AG04450 (cell line): ENCODE data around the gene HOXA3. TPM values are rescaled to one million over a fixed set of nuclear protein-coding genes. Genes with fewer than 3 reads are reported as not detected.

Experiments
- CTCF ChIA-PET: fragments of 300-600, 350-600 bp; formaldehyde crosslinking; extraction: SDS; loops from one replicate; lab custom pipeline; 2022; ENCODE audit warnings: antibody characterized with exemption, inconsistent platforms; lab: Charles Lee
- POLR2A ChIA-PET: fragments of 350-600 bp; formaldehyde crosslinking; extraction: SDS; loops from one replicate; lab custom pipeline; 2021; ENCODE audit warnings: antibody characterized with exemption, inconsistent platforms; lab: Yijun Ruan, JAX
- DNase-seq: peaks from one replicate; pipeline ENCODE4 v3.0.0-alpha.2; 2011; ENCODE audit warnings: low read depth, low spot score
- H3K27ac ChIP-seq: one replicate; pipeline ENCODE4 v1.5.1; 2012; ENCODE audit warnings: low read depth, low read length, control low read depth
- H3K27me3 ChIP-seq: one replicate; pipeline ENCODE4 v1.6.0; 2012; ENCODE audit warnings: low read length; ENCODE audit not compliant: control insufficient read depth, insufficient read depth
- H3K4me3 ChIP-seq: 2 replicates; pipeline ENCODE4 v1.5.1; 2011; ENCODE audit warnings: mild to moderate bottlenecking, low read depth, low read length, control low read depth
- H3K9me3 ChIP-seq: 2 replicates; pipeline ENCODE4 v1.5.1; 2012; ENCODE audit warnings: low read length; ENCODE audit not compliant: control insufficient read depth, insufficient read depth
- CTCF ChIP-seq: IDR thresholded peaks from 2 replicates; pipeline ENCODE4 v1.5.1; 2011; ENCODE audit warnings: low read depth, low read length, control low read depth, inconsistent platforms
- polyA plus RNA-seq: library from polyadenylated mRNA; depleted of rRNA; stranded (reverse); fragments of >200 nt; gene quantifications from 2 replicates; pipeline ENCODE4 v1.2.3, GENCODE V29; 2011

HOXA3 gene
- polyA plus RNA-seq, 1 experiment = 1.6 TPM

- DNase-seq = no peak
- no peak for TF ChIP-seq CTCF
- CTCF ChIA-PET = interaction anchor here (1.0 to 1.3 kb wide), 2 partner anchors 11 to 1280 kb away, joined by 3 to 5 read pairs; no protein-coding TSS in a partner anchor
- H3K9me3 ChIP-seq = peaks cover 16% of the 10 kb centered on the region; the same call in 1 of the 2 replicates
- H3K27me3 ChIP-seq = peaks cover 89% of the 10 kb centered on the region
- no peak overlapping the region for H3K27ac ChIP-seq
- H3K4me3 ChIP-seq = peak overlapping the region; percentile 25; the same call in 1 of the 2 replicates
- POLR2A ChIA-PET = no interaction called here
Measured at GRCh38 chr7:27173511-27173955, 21.1 kb upstream of the HOXA3 start.

- DNase-seq = no peak
- peak overlapping the region; percentile 25 for H3K4me3 ChIP-seq
- POLR2A ChIA-PET = no interaction called here
Measured at GRCh38 chr7:27172823-27173510, 20.6 kb upstream of the HOXA3 start.

GRCh38 chr7:27172315-27172774 lies 20.0 kb upstream of the HOXA3 start:
- ChIA-PET CTCF (interaction anchor here (0.5 to 3.4 kb wide), 5 partner anchors 7 to 1920 kb away, joined by 3 to 25 read pairs (median 5); no protein-coding TSS in a partner anchor), POLR2A (no interaction called here)

More at GRCh38 chr7:27172823-27173510, 20.6 kb upstream of the HOXA3 start:
- CTCF ChIA-PET = interaction anchor here (0.6 to 1.3 kb wide), 3 partner anchors 10 to 1280 kb away, joined by 3 to 5 read pairs (median 3); no protein-coding TSS in a partner anchor
- Histone ChIP-seq H3K27ac (no peak overlapping the region), H3K27me3 (peaks cover 91% of the 10 kb centered on the region), H3K9me3 (peaks cover 20% of the 10 kb centered on the region; the same call in 1 of the 2 replicates)
- no peak for TF ChIP-seq CTCF

GRCh38 chr7:27171637-27172314 lies 19.4 kb upstream of the HOXA3 start:
- DNase-seq = no peak
- TF ChIP-seq CTCF = no peak
- ChIA-PET CTCF (interaction anchor here (0.5 to 3.4 kb wide), 5 partner anchors 8 to 1920 kb away, joined by 3 to 25 read pairs (median 6); no protein-coding TSS in a partner anchor), POLR2A (no interaction called here)
- Histone ChIP-seq H3K9me3 (peaks cover 20% of the 10 kb centered on the region; the same call in 1 of the 2 replicates), H3K27me3 (peaks cover 91% of the 10 kb centered on the region), H3K27ac (no peak overlapping the region), H3K4me3 (no peak overlapping the region)

More at GRCh38 chr7:27172315-27172774, 20.0 kb upstream of the HOXA3 start:
- no peak for TF ChIP-seq CTCF
- H3K27ac ChIP-seq = no peak overlapping the region
- peaks cover 91% of the 10 kb centered on the region for H3K27me3 ChIP-seq
- H3K9me3 ChIP-seq = peaks cover 20% of the 10 kb centered on the region; the same call in 1 of the 2 replicates
- DNase-seq = no peak
- no peak overlapping the region for H3K4me3 ChIP-seq
